AG04449 (cell line): Measurements from ENCODE around the gene DYNLT2B.

Source experiments
- CTCF ChIA-PET: fragments of 350-600 bp; formaldehyde crosslinking; extraction: SDS; loops from one replicate; lab custom pipeline; 2021; ENCODE audit warnings: antibody characterized with exemption; lab: Yijun Ruan, JAX
- POLR2A ChIA-PET: fragments of 400-600, 350-600 bp; formaldehyde crosslinking; extraction: SDS; loops from one replicate; lab custom pipeline; 2020; ENCODE audit warnings: antibody characterized with exemption, inconsistent platforms; lab: Yijun Ruan, JAX
- DNase-seq: peaks from one replicate; pipeline ENCODE4 v3.0.0-alpha.2; 2010; ENCODE audit warnings: low read depth, low spot score
- H3K4me3 ChIP-seq: 2 replicates; pipeline ENCODE4 v1.5.1; 2011; ENCODE audit warnings: low read depth, mild to moderate bottlenecking, control low read depth, low read length
- TF ChIP-seq, protein P1 (sequence below): IDR thresholded peaks from one replicate; pipeline ENCODE4 v1.5.1; 2011; ENCODE audit warnings: mild to moderate bottlenecking, moderate library complexity, low read length, control low read depth, inconsistent platforms; ENCODE audit not compliant: insufficient read depth; ENCODE audit errors: missing control alignments

The DYNLT2B gene

DNA sequence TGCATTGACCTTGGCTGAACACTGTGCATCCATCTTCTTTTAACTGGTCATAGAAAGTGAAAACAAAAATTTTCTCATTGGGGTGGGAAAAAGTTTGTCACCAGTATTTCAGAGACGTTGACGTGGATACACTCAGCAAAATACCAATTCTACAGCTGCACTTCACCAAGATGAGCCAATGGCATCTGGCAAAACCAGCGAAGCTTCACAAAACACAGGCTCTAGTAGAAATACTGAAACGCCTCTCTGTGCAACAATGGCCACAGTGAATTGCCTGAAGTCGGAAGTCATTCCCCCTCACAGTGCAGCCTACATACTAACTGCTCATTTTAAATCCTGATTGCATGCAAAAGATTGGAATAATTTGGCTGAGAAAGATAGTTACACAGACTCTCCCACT, 47.5 kb downstream of the DYNLT2B start:
- no peak for DNase-seq
- H3K4me3 ChIP-seq = no peak overlapping the region
- ChIA-PET POLR2A (no interaction called here), CTCF (interaction anchor here (1.2 to 1.5 kb wide), 2 partner anchors 12 to 17 kb away, joined by 3 to 7 read pairs; no protein-coding TSS in a partner anchor)
- TF ChIP-seq, protein P1, sequence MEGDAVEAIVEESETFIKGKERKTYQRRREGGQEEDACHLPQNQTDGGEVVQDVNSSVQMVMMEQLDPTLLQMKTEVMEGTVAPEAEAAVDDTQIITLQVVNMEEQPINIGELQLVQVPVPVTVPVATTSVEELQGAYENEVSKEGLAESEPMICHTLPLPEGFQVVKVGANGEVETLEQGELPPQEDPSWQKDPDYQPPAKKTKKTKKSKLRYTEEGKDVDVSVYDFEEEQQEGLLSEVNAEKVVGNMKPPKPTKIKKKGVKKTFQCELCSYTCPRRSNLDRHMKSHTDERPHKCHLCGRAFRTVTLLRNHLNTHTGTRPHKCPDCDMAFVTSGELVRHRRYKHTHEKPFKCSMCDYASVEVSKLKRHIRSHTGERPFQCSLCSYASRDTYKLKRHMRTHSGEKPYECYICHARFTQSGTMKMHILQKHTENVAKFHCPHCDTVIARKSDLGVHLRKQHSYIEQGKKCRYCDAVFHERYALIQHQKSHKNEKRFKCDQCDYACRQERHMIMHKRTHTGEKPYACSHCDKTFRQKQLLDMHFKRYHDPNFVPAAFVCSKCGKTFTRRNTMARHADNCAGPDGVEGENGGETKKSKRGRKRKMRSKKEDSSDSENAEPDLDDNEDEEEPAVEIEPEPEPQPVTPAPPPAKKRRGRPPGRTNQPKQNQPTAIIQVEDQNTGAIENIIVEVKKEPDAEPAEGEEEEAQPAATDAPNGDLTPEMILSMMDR = no peak

DNA sequence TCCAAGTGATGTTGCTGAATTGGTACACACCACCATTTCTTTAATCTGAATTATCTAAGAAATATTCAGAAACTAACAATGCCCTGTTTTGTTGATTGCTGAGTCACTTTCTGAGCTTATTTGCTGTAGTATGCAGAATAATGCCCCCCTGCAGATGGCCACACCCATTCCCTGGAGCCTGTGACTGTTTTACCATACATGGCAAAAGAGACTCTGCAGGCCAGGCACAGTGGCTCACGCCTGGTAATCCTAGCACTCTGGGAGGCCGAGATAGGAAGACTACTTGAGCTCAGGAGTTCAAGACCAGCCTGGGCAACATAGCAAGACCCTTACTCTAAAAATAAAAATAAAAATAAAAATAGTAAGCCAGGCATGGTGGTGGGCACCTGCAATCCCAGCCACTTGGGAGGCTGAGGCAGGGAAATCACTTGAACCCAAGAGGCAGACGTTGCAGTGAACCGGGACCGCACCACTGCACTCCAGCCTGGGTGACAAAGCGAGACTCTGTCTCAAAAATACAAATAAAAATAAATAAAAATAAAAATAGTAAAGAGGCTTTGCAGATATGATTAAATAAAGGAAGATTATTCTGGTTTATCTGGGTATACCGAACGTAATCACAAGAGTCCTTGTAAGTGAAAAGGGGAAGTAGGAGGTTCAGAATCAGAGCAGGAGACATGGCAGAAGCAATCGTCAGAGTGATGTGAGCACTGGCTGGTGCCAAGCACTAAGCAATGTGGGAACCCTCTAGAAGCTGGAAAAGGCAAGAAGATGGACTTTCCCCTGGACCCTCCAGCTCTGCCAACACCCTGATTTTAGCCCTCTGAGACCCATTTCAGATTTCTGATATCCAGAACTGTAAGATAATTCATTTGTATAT, 49.5 kb downstream of the DYNLT2B start:
- ChIA-PET CTCF (interaction anchor here (0.7 to 1.6 kb wide), 8 partner anchors 10 to 232 kb away, joined by 3 to 5 read pairs (median 3); no protein-coding TSS in a partner anchor), POLR2A (no interaction called here)
- TF ChIP-seq, protein P1 = no peak
- DNase-seq = no peak
- no peak overlapping the region for H3K4me3 ChIP-seq

DNA sequence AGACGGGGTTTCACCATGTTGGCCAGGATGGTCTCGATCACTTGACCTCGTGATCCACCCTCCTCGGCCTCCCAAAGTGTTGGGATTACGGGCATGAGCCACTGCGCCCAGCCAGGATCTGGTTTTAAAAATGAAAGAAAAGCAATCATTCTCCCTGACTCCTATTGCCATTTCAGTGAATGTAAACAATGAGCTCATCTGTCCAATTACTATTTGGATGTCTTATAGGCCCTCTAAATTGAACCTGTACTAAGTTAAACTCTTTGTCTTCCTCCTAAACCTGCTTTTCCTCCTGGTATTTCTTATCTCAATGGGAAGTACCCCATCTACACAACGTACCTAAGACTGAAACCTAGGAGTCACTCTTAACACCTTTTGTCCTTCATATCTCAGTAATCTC, 54.2 kb downstream of the DYNLT2B start:
- POLR2A ChIA-PET = no interaction called here
- H3K4me3 ChIP-seq = no peak overlapping the region
- CTCF ChIA-PET = interaction anchor here (0.9 to 3.1 kb wide), 2 partner anchors 11 to 261 kb away, joined by 3 to 30 read pairs; no protein-coding TSS in a partner anchor
- no peak for DNase-seq
- TF ChIP-seq, protein P1 = no peak

DNA sequence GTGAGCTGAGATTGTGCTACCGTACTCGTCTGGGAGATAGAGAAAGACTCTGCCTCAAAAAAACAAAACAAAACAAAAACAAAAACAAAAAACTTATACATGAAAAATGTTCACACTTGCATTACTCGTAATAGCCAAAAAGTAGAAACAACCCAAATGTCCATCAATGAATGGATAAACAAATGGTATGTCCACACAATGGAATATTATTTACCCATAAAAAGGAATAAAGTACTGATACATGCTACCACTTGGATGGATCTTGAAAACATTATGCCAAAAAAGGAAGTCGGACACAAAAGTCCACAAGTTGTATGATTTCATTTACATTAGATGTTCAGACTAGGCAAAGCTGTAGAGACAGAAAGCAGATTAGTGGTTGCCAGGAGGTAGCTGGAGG, 57.3 kb downstream of the DYNLT2B start:
- ChIA-PET POLR2A (no interaction called here), CTCF (interaction anchor here (1.0 to 12.5 kb wide), 2 partner anchors 259 to 268 kb away, joined by 4 to 185 read pairs; partner anchors contain the start of gene SMCO1)
- TF ChIP-seq, protein P1 = no peak
- no peak for DNase-seq
- no peak overlapping the region for H3K4me3 ChIP-seq

DNA sequence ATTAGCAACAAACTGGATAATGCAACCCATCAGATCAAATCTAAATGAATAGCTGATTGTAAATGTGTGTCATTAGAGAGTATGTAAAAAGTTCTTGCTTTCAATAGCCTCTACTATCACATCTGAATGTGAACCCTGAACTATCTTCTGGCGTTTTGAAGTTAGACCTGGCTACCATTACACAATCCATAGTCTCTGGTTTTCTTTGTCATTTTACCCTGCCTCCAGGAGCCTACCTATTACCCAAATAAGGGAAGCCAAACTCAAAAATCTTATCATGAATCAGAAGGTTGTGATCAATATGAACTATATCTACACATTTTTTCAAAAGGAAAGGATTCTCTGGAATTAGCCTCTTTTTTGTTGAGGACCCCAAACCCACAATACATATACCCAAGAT, 62.3 kb downstream of the DYNLT2B start:
- no peak overlapping the region for H3K4me3 ChIP-seq
- no peak for DNase-seq
- TF ChIP-seq, protein P1 = no peak
- CTCF ChIA-PET = interaction anchor here (1.0 to 12.5 kb wide), 11 partner anchors 10 to 283 kb away, joined by 3 to 185 read pairs (median 4); partner anchors contain the start of gene SMCO1
- POLR2A ChIA-PET = no interaction called here

DNA sequence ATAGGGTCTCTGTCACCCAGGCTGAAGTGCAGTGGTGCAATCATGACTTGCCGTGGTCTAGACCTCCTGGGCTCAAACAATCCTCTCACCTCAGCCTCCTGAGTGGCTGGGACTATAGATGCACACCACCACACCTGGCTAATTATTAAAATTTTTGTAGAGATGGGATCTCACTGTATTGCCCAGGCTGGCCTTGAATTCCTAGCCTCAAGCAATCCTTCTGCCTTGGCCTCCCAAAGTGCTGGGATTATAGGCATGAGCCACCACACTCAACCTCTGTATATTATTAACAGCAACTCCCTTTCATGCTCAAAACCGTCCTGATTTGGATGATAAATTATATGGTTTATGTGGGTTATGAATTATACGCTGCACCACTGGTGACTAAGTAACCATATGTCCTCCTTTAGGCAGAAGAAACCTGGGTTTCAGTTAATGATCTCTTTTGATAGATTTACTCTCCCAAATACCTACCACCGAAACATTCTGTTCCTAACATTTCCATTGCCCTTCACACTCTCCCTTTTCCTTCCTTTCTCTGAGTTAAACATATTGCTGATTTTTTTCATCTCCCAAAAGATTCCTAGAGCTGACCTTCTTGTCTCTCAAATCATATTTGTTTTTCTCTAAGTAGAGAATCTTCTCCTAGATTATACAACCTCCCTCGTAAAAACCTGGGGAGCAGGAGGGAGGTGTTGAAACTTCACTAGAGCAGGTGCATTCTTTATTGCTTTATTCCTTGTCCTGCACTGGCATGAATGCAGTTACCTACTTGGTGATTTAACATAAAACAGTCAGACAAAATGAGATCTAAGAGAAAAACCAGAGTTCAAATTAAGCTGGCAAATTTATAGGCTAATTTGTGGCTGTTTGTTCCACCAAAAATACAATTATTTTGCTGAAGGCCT, 63.4 kb downstream of the DYNLT2B start:
- POLR2A ChIA-PET = no interaction called here
- CTCF ChIA-PET = interaction anchor here (0.7 to 12.5 kb wide), 27 partner anchors 8 to 433 kb away, joined by 3 to 185 read pairs (median 4); partner anchors contain the start of genes RNF168 and SMCO1
- H3K4me3 ChIP-seq = no peak overlapping the region
- DNase-seq = no peak
- TF ChIP-seq, protein P1 = no peak
